B cell (primary cell): ENCODE measurements around the gene CPED1. TPM values are rescaled to one million over a fixed set of nuclear protein-coding genes. Genes with fewer than 3 reads are reported as not detected.

Experiments used
- ATAC-seq: fragments of 200-7000 bp; cut with Tn5 transposase; one replicate; pipeline ENCODE4 v1.10.0; 2021; ENCODE audit warnings: low read depth, mild to moderate bottlenecking, moderate number of reproducible peaks, moderate library complexity
- CTCF ChIA-PET: fragments of 350-600 bp; sonication (Branson Sonifier 250); formaldehyde crosslinking; loops from one replicate; lab custom pipeline; 2021; ENCODE audit warnings: antibody characterized with exemption, inconsistent platforms; lab: Charles Lee
- POLR2A ChIA-PET: fragments of 350-600 bp; sonication (Branson Sonifier 250); formaldehyde crosslinking; loops from one replicate; lab custom pipeline; 2021; ENCODE audit warnings: antibody characterized with exemption; lab: Charles Lee
- DNase-seq: peaks from one replicate; pipeline ENCODE4 v3.0.0; 2013
- H2AFZ ChIP-seq: 2 replicates; pipeline ENCODE4 v1.6.1; 2012; ENCODE audit warnings: mild to moderate bottlenecking, low read depth, low read length; ENCODE audit not compliant: insufficient read depth, poor library complexity, severe bottlenecking
- H3K27ac ChIP-seq, 2 donors: 1 replicate in 1 of 2; 2 replicates in 1 of 2; pipeline ENCODE4 v1.5.1; 2012 to 2013; ENCODE audit warnings: low read length in 2 of 2, mild to moderate bottlenecking in 2 of 2, moderate library complexity in 1 of 2
- H3K27me3 ChIP-seq, 4 experiments: fragments of 200-600 bp in 1 of 4; sonication (generic) in 1 of 4; replicated peaks in 1 of 4; 1 replicate in 2 of 4; 2 replicates in 2 of 4; pipeline versions ENCODE4 v1.6.1 to v1.7.0; 2013 to 2016; ENCODE audit warnings: low read length in 3 of 4, mild to moderate bottlenecking in 2 of 4, mixed read lengths in 1 of 4, moderate library complexity in 1 of 4; ENCODE audit not compliant: insufficient read depth in 4 of 4, control insufficient read depth in 3 of 4; ENCODE audit errors: control extremely low read depth in 1 of 4
- H3K36me3 ChIP-seq, 2 experiments: replicated peaks in 1 of 2; 1 replicate in 1 of 2; 2 replicates in 1 of 2; pipeline versions ENCODE4 v1.6.1 to v1.7.1; 2013; ENCODE audit warnings: low read length in 1 of 2; ENCODE audit not compliant: insufficient read depth in 2 of 2, control insufficient read depth in 1 of 2; ENCODE audit errors: control extremely low read depth in 1 of 2, extremely low read depth in 1 of 2
- H3K4me1 ChIP-seq, 2 donors: fragments of 200-600 bp in 1 of 2; sonication (generic) in 1 of 2; 1 replicate in 1 of 2; 2 replicates in 1 of 2; pipeline versions ENCODE4 v1.5.1 to v1.6.1; 2013 to 2017; ENCODE audit warnings: low read length in 2 of 2; ENCODE audit not compliant: control insufficient read depth in 2 of 2, insufficient read depth in 2 of 2
- H3K4me2 ChIP-seq: replicated peaks from 2 replicates; pipeline ENCODE3; 2012; ENCODE audit warnings: mild to moderate bottlenecking, low read depth, low read length; ENCODE audit not compliant: poor library complexity, severe bottlenecking
- H3K4me3 ChIP-seq, 5 experiments: fragments of 200-600 bp in 1 of 5; sonication (generic) in 1 of 5; 1 replicate in 3 of 5; 2 replicates in 2 of 5; pipeline versions ENCODE4 v1.5.1 to v1.7.0; 2011 to 2016; ENCODE audit warnings: low read length in 4 of 5, mild to moderate bottlenecking in 4 of 5, low read depth in 2 of 5, control low read depth in 1 of 5, moderate library complexity in 1 of 5; ENCODE audit not compliant: insufficient read depth in 1 of 5; ENCODE audit errors: control extremely low read depth in 1 of 5, extremely low read depth in 1 of 5
- H3K79me2 ChIP-seq: fragments of 200-600 bp; sonication (generic); one replicate; pipeline ENCODE4 v1.6.0; 2016; ENCODE audit warnings: low read length; ENCODE audit not compliant: control insufficient read depth, insufficient read depth
- H3K9ac ChIP-seq: fragments of 200-600 bp; sonication (generic); 2 replicates; pipeline ENCODE4 v1.6.1; 2017; ENCODE audit warnings: mild to moderate bottlenecking, low read length, moderate library complexity
- H3K9me3 ChIP-seq, 3 donors: one replicate each; pipeline versions ENCODE4 v1.6.1 to v1.7.1; 2013; ENCODE audit warnings: low read length in 2 of 3; ENCODE audit not compliant: control insufficient read depth in 2 of 3, insufficient read depth in 1 of 3; ENCODE audit errors: control extremely low read depth in 1 of 3
- H4K20me1 ChIP-seq: 2 replicates; pipeline ENCODE4 v1.6.0; 2012; ENCODE audit warnings: mild to moderate bottlenecking, low read length; ENCODE audit not compliant: insufficient read depth, control insufficient read depth, poor library complexity, severe bottlenecking
- H3K27ac Mint-ChIP-seq: one replicate; pipeline ENCODE4 v1.8.0; 2021; ENCODE audit warnings: mixed read lengths
- H3K27me3 Mint-ChIP-seq: one replicate; pipeline ENCODE4 v1.8.0; 2021; ENCODE audit warnings: mixed read lengths
- H3K4me1 Mint-ChIP-seq: one replicate; pipeline ENCODE4 v1.8.0; 2021; ENCODE audit warnings: mixed read lengths
- H3K4me3 Mint-ChIP-seq: one replicate; pipeline ENCODE4 v1.8.0; 2021; ENCODE audit warnings: mixed read lengths
- H3K9me3 Mint-ChIP-seq: one replicate; pipeline ENCODE4 v1.8.0; 2022; ENCODE audit warnings: mixed read lengths; ENCODE audit not compliant: insufficient read depth
- EZH2 ChIP-seq: IDR thresholded peaks from 2 replicates; pipeline ENCODE4 v1.6.1; 2012; ENCODE audit warnings: borderline replicate concordance, low read depth, mild to moderate bottlenecking, moderate library complexity, low read length; ENCODE audit not compliant: insufficient read depth, poor library complexity, severe bottlenecking
- WGBS: methylation state at CpG from one replicate; pipeline ENCODE4 v1.1.5; 2013; ENCODE audit warnings: missing lambda C conversion rate; ENCODE audit not compliant: insufficient coverage; 5-methylcytosine and 5-hydroxymethylcytosine counted together
- intact Hi-C: fragments of 100-400 bp; cut with micrococcal nuclease; formaldehyde crosslinking; loops from one replicate; pipeline ENCODE4 v1.10.0; 2022
- polyA plus RNA-seq: library from polyadenylated mRNA; depleted of rRNA; stranded (reverse); fragments of >200 nt; gene quantifications from 2 replicates; pipeline ENCODE4 v1.2.3, GENCODE V29; 2012
- total RNA-seq, 2 donors: library from RNA; stranded (reverse); fragments of 120-200 nt in 1 of 2; gene quantifications; 1 replicate in 1 of 2; 2 replicates in 1 of 2; pipeline versions ENCODE4 v1.2.3 to v1.2.4, GENCODE V29; 2013 to 2022
- TF ChIP-seq, protein P1 (sequence below): fragments of 200-600 bp; IDR thresholded peaks from one replicate; pipeline ENCODE4 v1.8.0; 2022; ENCODE audit warnings: antibody characterized with exemption, mild to moderate bottlenecking

CPED1 gene
- total and polyA plus RNA-seq, 2 donors (not counting 1 experiment from before 2014, with no cell fraction given): 0.44 to 3.8 TPM

GRCh38 chr7:120987280-120987679, 1.2 kb upstream of the CPED1 start:
- peaks cover 0 to 19% (median 18%) of the 10 kb centered on the region in 4 experiments for H3K27me3 ChIP-seq
- no peak overlapping the region for H3K27ac Mint-ChIP-seq
- intact Hi-C loops: loop anchor here (1.0 to 5.0 kb wide), 4 partner anchors 94 to 560 kb away; partner anchors contain the start of gene FAM3C
- H3K4me2 ChIP-seq: peak overlapping the region; percentile 86
- no peak overlapping the region for H3K4me3 Mint-ChIP-seq
- H4K20me1 ChIP-seq: no peaks in the 10 kb centered on the region
- no peaks in the 10 kb centered on the region for H3K9me3 ChIP-seq
- whole genome bisulfite sequencing: no CpG with 5 or more reads among the region's 3 CpGs
- DNase-seq (no peak), ATAC-seq (no peak)
- peak overlapping the region in 1 of 5 experiments; percentile 49 for H3K4me3 ChIP-seq
- H3K9ac ChIP-seq: no peak overlapping the region
- peaks cover 44% of the 10 kb centered on the region for H3K27me3 Mint-ChIP-seq
- ChIA-PET CTCF (interaction anchor here (0.7 to 7.3 kb wide), 20 partner anchors 9 to 560 kb away, joined by 3 to 85 read pairs (median 5); partner anchors contain the start of gene ING3), POLR2A (interaction anchor here (0.7 to 1.3 kb wide), 2 partner anchors 36 to 127 kb away, joined by 3 read pairs; partner anchors contain the start of gene ING3)
- H3K4me1 Mint-ChIP-seq: peaks cover 23% of the 10 kb centered on the region
- peaks cover 24% of the 10 kb centered on the region in 2 donors for H3K4me1 ChIP-seq
- no peaks in the 10 kb centered on the region for H3K36me3 ChIP-seq
- no peaks in the 10 kb centered on the region for H3K79me2 ChIP-seq
- H2AFZ ChIP-seq: peak overlapping the region; percentile 47
- H3K27ac ChIP-seq: no peak overlapping the region
- TF ChIP-seq, protein P1, sequence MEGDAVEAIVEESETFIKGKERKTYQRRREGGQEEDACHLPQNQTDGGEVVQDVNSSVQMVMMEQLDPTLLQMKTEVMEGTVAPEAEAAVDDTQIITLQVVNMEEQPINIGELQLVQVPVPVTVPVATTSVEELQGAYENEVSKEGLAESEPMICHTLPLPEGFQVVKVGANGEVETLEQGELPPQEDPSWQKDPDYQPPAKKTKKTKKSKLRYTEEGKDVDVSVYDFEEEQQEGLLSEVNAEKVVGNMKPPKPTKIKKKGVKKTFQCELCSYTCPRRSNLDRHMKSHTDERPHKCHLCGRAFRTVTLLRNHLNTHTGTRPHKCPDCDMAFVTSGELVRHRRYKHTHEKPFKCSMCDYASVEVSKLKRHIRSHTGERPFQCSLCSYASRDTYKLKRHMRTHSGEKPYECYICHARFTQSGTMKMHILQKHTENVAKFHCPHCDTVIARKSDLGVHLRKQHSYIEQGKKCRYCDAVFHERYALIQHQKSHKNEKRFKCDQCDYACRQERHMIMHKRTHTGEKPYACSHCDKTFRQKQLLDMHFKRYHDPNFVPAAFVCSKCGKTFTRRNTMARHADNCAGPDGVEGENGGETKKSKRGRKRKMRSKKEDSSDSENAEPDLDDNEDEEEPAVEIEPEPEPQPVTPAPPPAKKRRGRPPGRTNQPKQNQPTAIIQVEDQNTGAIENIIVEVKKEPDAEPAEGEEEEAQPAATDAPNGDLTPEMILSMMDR: no peak
- TF ChIP-seq EZH2: no peak
- H3K9me3 Mint-ChIP-seq: no peaks in the 10 kb centered on the region
